ENCODE measurements around the gene EEF1G. TPM values are rescaled to one million over a fixed set of nuclear protein-coding genes. Genes with fewer than 3 reads are reported as not detected.
"Not testable (repeated sequence)": the region's sequence is repeated elsewhere in the genome, so short reads cannot be mapped to it uniquely, and the experiment has no call there.

Gene EEF1G
- polyA plus RNA-seq, 4 donors = 2,022 to 2,343 (median 2,282) TPM

DNA sequence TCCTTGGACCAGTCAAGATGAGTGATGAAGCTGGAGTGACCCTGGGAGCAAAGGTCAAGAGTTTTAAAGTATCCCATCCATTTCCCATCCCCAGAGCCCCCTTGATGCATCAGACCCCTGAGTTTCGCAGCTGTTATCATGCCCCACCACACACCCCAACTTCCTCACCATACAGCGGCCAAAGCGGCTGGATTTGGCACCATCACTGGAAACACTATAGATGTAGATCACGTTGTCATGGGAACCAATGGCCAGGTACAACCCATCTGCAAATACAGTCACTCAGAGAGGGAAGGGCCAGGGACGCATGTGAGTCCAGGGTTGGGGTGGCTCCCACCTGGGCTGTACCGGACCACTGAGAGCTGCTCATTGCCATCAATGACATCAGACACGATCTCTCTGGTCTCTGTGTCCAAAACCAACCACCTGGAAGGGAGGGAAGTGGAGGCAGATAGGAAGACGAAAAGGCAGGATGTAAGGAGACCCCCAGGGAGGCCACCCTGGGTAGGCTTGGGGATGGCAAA, 30.1 kb upstream of the EEF1G start:
- no peak for DNase-seq (ENCODE audit: low read depth in 4 of 4, low spot score in 2 of 4)

DNA sequence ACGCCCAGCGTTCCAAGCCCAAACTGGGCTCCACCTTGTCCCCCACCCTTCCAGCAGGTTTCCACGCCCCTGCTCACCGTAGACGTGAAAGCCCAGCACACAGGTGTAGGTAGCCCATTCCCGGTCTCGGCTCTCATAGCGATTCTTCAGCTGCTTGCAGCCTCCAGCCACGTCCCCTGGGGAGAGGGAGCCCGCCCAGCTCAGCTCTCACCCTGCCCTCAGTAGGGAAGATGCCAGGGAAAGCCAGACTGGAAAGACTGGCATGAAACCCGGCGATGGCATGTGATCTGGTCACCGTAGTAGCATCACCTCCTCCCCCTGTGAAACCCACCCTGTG, 29.3 kb upstream of the EEF1G start:
- DNase-seq (ENCODE audit: low read depth in 4 of 4, low spot score in 2 of 4) = no peak

- DNase-seq (ENCODE audit: low read depth in 4 of 4, low spot score in 2 of 4) = peak in 1 of 4 donors; percentile 31
Observed at GRCh38 chr11:62602141-62603071, 28.7 kb upstream of the EEF1G start.

DNA sequence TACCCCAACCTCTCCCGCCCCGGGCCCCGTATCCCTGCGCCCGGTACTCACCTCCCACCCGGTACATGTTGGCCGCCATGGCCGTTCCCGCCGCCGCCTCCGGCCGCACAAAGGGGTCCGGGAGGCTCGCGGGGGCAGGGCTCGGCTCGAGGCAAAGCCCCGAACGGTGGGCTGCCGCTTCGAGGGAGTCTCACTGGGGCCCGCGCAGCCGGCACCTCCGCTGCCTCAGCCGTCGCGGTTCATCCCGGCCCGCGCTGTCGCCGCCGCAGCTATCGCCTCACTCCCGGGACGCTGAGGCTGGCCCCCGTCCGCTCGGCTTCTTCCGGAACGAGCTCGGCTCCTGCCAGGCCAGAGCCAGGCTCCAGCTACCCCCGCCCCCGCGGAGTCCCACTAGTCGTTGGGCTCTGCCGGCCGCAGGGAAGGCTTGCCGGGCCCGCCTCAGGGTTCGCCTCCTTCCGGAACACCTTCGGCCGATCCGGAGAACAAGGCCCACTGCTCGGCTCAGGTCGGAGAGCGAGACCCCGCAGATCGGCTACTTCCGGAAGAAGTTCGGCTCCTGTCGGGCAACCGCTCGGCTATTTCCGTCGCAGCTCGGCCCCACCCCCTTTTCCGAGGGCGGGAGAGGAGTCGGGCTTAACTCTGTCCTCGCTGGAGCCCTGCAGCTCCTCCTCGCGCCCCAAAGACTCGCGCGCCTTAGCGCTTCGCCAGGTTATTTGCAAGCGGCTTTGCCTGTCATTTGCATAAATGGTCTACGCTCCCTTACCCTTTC, 27.9 kb upstream of the EEF1G start, which contains the start of gene MTA2:
TSS of gene MTA2 (minus strand) at position 494 of the 769 bp plus-strand sequence. CDS start at position 79, 415 bp downstream.
- peak; percentile 92 to 95 (median 95) for DNase-seq (ENCODE audit: low read depth in 4 of 4, low spot score in 2 of 4)

- no peak for DNase-seq (ENCODE audit: low read depth in 4 of 4, low spot score in 2 of 4)
Observed at GRCh38 chr11:62601122-62601371, 27.4 kb upstream of the EEF1G start.

DNA sequence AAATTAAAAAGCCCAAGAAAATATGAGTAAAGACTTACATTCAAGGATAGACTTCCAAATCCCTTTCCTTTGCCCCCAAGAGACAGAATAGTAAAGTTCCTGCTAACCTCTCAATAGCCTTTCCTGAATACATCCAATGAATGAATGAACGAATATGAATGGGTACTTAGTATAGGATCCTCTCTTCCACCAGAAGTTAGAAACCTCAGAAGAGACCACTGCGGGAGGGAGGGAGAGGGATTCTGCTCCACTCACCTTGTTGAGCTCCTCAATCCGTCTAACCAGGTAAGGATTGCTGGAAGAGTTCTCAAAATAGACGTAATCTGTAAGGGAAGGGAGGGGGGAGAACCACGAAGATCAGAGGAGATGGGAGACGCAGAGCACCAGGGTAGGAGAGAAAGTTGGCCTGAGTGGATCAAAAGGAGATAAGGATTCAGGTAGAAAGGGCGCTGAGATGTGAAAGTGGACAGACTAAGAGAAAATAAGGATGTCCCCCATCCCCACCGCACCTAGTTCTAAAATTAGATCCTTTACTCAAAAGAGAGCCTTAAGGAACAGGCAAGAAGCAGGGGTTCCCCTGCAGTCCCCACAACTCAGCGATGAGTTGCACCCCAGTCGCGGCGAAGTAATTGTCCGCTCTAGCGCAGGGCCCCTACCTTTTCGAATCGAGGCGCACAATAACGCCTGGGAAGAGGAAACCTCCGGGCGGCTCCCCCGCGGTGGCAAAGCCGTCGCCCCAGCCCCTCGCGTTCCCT, 26.9 kb upstream of the EEF1G start:
- no peak for DNase-seq (ENCODE audit: low read depth in 4 of 4, low spot score in 2 of 4)

DNA sequence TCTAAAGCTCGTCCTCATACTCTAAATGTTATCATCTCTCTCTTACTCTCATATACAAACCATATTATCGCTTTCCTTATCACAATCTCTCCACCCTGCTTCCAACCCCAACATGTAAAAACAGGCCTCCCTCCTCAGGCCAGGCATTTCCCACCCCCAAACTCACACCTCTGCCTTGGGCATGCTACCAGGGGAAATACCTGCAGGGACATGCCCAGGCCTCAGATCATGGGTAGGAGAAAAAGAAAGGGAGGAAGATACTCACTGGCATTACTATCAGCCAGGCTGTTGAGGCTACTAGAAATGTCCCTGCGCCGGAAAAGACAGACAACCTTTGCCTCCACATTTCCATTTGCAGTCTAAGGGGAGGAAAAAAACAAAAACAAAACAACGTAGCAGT, 26.2 kb upstream of the EEF1G start:
- DNase-seq (ENCODE audit: low read depth in 4 of 4, low spot score in 2 of 4) = no peak

DNA sequence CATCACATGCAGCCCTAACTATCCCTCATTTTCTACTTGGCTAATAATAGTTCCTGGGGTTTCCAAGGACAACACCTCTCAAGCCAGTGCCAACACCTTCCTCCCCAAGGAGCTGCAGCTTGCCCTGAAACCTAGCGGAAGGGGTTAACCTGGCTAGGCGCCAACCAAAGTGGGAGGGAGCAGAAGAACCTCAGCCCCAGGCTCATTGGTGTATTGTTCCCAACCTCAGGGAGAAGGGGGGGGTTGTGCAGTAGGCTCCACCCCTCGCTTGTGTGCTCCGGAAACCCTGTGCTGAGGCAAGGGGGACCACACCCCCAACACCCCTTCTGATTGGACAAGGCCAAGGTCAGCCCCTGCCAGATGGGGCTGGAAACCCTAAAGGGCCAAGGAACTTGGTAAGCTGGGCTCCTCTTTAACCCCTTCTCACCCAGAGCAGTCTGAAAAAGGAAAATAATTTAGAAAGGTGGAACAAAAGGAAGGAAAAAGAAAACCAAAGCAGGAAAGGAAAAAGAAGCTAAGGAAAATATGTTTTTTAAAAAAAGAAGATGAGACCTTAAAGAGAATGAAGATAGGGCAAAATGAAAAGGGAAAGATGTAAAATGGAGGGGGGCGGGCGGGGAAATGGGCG, 25.5 kb upstream of the EEF1G start:
- DNase-seq (ENCODE audit: low read depth in 4 of 4, low spot score in 2 of 4) = peak in 2 of 4 donors; percentile 77 to 93

- no peak for DNase-seq (ENCODE audit: low read depth in 4 of 4, low spot score in 2 of 4)
Observed at GRCh38 chr11:62595124-62595523, 21.4 kb upstream of the EEF1G start.

DNA sequence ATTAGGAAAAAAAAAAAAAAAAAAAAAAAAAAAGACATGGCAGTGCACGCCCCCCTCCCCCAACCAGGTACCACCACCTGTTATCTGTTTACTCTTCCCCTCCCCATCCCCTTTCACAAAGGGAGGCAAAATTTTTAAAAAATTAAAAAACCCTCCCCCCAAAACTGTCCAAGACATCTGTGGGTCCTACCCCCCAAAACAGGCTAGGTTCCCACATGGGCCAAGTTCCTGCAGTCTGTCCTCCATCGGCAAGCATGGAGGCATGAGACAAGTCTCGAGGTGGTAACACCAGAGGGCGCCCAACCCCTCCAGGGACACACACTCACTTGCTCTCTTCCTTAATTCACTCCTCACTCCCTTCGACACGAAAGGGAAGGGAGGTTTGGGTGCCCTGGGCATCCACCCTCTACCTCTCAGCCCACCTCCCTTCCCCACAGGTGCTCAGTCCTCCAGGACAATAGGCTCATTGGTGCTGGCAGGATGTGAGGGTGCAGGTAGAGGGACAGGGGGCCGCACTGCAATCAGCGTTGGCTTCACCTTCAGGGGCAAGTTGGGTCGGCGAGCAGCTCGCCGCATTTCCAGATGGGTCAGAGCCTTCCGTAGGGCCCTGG, 19.8 kb upstream of the EEF1G start:
- DNase-seq (ENCODE audit: low read depth in 4 of 4, low spot score in 2 of 4) = peak in 1 of 4 donors; percentile 49

DNA sequence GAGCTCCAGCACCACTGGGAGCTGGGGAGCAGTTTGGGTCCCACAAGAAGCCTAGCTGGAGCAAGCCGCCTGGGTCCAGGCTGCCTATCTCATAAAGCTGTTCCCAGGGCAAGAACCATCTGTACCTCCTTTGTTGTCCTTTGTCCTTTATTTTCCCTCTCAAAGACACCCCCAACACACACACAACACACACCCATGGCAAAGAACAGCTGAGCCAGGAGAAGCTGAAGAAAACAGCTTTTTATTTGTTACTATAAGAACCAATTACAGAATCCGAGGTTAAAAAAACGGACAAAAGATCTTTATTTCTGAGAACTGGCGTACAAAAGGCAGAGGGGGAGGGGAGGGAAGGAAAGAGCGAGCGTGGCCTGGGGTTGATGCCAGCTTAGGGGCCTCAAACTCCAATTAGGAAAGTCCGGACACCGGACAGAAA, 19.3 kb upstream of the EEF1G start:
- DNase-seq (ENCODE audit: low read depth in 4 of 4, low spot score in 2 of 4) = no peak

- DNase-seq (ENCODE audit: low read depth in 4 of 4, low spot score in 2 of 4) = no peak
Observed at GRCh38 chr11:62592146-62592815, 18.6 kb upstream of the EEF1G start.

DNA sequence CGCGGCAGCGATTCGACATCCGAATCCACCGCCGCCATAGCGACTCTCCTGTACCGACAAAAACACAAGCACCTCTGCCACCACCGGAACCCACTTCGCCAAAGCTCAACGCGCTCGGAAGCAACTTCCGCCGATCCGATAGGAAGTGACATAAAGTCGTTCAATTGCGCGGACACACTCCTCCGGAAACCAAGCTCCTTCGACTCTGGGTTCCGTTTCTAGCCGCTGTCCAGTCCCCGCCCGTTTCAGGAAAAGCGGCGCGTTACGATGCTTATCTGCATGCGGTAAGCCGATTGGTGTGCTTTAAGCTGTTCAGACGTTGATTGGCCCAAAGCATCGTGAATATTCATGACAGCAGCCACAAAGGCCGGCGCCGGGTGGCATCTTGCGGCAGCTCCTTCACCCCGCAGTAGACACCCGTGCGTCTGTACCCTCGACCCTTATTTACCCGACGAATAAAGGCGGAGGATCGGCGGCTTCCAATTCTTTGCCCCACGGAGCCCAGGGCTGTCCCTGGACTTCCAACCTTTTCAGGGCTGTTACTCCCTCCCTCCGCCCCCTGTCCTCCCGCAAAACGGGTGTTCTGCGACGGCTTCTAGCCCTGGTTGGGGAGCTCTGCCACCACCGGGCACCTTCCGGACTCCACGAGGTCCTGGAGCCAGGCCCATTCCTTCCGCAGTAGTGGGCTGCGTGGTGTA, 17.9 kb upstream of the EEF1G start, which contains the start of gene TUT1:
TSS of gene TUT1 (minus strand) at position 76 of the 698 bp plus-strand sequence. CDS start at position 38, 38 bp downstream.
- DNase-seq (ENCODE audit: low read depth in 4 of 4, low spot score in 2 of 4) = peak; percentile 96 to 99 (median 98)

DNA sequence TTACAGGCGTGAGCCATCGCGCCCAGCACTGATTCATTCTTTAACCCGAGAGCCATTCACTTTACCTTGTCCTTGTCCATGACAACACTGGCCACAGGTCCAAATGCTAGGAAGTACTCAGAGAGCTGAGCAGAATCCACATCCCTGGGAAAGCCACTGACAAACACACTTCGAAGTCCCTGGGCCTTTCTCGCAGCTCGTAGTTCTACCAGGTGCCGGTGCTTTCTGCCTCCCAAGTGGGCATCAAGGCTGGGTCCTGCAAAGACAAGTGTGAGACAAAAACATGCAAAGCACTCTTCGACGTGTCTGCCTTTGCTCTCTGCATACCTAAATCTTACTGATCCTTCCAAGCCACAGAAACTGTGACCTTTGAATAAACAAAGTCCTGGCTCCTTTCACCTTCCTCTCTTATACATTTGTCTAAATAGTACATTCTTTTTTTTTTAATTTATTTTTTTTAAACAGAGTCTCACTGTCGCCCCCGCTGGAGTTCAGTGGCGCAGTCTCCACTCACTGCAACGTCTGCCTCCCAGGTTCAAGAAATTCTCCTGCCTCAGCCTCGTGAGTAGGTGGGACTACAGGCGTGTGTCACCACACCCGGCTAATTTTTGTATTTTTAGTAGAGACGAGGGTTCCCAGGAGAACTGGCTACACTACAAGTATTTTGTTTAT, 15.4 kb upstream of the EEF1G start:
- DNase-seq (ENCODE audit: low read depth in 4 of 4, low spot score in 2 of 4) = no peak

- DNase-seq (ENCODE audit: low read depth in 4 of 4, low spot score in 2 of 4) = not testable (repeated sequence)
Observed at GRCh38 chr11:62585356-62585755, 11.7 kb upstream of the EEF1G start.

DNA sequence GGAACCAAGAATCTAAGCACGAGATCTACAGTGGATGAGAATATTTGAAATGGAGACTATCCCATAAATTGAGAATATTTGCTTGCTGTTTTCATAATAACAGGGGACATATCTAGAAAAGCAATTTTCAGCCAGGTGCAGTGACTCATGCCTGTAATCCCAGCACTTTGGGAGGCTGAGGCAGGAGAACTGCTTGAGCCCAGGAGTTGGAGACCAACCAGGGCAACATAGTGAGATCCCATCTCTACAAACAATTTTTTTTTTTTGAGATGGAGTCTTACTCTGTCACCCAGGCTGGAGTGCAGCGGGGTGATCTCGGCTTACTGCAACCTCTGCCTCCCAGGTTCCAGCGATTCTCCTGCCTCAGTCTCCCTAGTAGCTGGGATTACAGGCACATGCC, 8.0 kb upstream of the EEF1G start:
- DNase-seq (ENCODE audit: low read depth in 4 of 4, low spot score in 2 of 4) = not testable (repeated sequence)

DNA sequence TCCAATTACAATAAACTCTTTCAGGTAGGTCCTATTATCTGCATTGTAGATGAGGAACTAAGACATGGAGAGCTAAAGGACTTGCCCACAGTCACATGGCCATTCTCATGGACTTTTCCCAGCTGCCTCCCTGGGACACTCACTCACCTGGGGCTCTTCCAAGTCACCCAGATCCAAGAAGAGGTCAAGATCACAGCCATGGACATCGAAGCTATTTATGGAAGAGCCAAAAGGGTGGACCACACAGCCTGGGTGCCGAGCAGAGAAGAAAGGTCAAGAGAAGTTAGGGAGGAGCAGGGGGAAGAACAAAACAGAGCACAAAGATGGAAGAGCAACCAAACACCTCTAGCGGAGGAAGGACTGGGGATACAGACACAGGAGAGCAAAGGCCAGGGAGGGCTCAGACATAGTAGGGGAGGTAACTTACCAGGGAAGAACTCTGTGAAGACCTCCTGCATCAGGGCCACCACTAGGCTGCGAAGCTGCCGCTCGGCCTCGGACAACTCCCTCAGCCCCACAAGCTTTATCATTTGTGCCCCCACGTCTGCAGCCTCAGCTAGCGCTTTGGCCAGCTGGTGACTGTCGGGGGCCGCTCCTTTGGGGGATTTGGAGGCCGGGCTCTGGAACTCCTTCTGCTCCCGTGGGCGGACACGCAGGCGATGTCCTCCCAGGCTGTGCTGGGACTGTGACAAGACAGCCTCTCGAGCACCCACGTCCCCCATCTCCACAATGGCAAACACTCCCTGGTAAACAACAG, 7.4 kb upstream of the EEF1G start:
- no peak for DNase-seq (ENCODE audit: low read depth in 4 of 4, low spot score in 2 of 4)

Data from left renal cortex interstitium (tissue), 4 donors.